GM12878 (cell line): ENCODE results near the gene TLE2. TPM values are rescaled to one million over a fixed set of nuclear protein-coding genes. Genes with fewer than 3 reads are reported as not detected.

Experiments used
- BACH1 ChIP-seq: fragments of 450-650 bp; IDR thresholded peaks from 2 replicates; pipeline ENCODE4 v1.6.1; 2017; ENCODE audit warnings: mild to moderate bottlenecking, borderline replicate concordance
- BHLHE40 ChIP-seq, 2 experiments: fragments of 450-650 bp in 1 of 2; IDR thresholded peaks; 2 replicates each; pipeline ENCODE4 v1.6.1; 2011 to 2017; ENCODE audit warnings: low read depth in 2 of 2, borderline replicate concordance in 1 of 2, improper control_type of control experiment in 1 of 2, low read length in 1 of 2, mild to moderate bottlenecking in 1 of 2
- CHD2 ChIP-seq: IDR thresholded peaks from 2 replicates; pipeline ENCODE4 v1.6.1; 2011; ENCODE audit warnings: low read depth, low read length, improper control_type of control experiment, borderline replicate concordance
- EP300 ChIP-seq, 2 experiments: fragments of 150-350 bp in 1 of 2; IDR thresholded peaks; 2 replicates each; pipeline ENCODE4 v1.6.1; 2011 to 2012; ENCODE audit warnings: low read depth in 2 of 2, low read length in 2 of 2, borderline replicate concordance in 1 of 2, improper control_type of control experiment in 1 of 2, inconsistent platforms in 1 of 2; ENCODE audit not compliant: control insufficient read depth in 1 of 2
- HSF1 ChIP-seq: fragments of 150-350 bp; IDR thresholded peaks from 2 replicates; pipeline ENCODE4 v1.6.1; 2014; ENCODE audit warnings: mild to moderate bottlenecking, low read depth, low read length
- IRF4 ChIP-seq: IDR thresholded peaks from 2 replicates; pipeline ENCODE4 v1.6.1; 2011; ENCODE audit warnings: low read depth, low read length
- NR2F1 ChIP-seq: fragments of 450-650 bp; conservative IDR thresholded peaks from 2 replicates; pipeline ENCODE4 v1.6.1; 2017; ENCODE audit warnings: mild to moderate bottlenecking
- PAX8 ChIP-seq: fragments of 450-650 bp; IDR thresholded peaks from 2 replicates; pipeline ENCODE4 v1.6.1; 2017; ENCODE audit warnings: mild to moderate bottlenecking, moderate library complexity
- POU2F2 ChIP-seq: IDR thresholded peaks from 3 replicates; pipeline ENCODE4 v1.6.1; 2011; ENCODE audit warnings: low read depth, mild to moderate bottlenecking, low read length, borderline replicate concordance
- RBBP5 ChIP-seq: fragments of 200-600 bp; sonication (generic); conservative IDR thresholded peaks from 2 replicates; pipeline ENCODE4 v1.6.1; 2016
- SP1 ChIP-seq: IDR thresholded peaks from one replicate; pipeline ENCODE4 v1.6.1; 2011; ENCODE audit warnings: low read depth, low read length
- TAF1 ChIP-seq: IDR thresholded peaks from 2 replicates; pipeline ENCODE4 v1.6.1; 2011; ENCODE audit warnings: mild to moderate bottlenecking, low read depth, low read length, borderline replicate concordance
- ZNF217 ChIP-seq: fragments of 450-650 bp; IDR thresholded peaks from 2 replicates; pipeline ENCODE4 v1.6.1; 2017; ENCODE audit warnings: antibody characterized with exemption, mild to moderate bottlenecking
- polyA plus RNA-seq, 11 experiments: library from polyadenylated mRNA; depleted of rRNA in 4 of 11; unstranded in 6 of 11; stranded (reverse) in 5 of 11; fragments of >200 nt; fragmentation: Nextera tagmentation in 4 of 11; fragmentation: Illumina TruSeq in 1 of 11; extraction: Ambion mirVana in 4 of 11; extraction: Trizol in 1 of 11; gene quantifications; 1 replicate in 1 of 11; 2 replicates in 10 of 11; pipeline versions ENCODE4 v1.2.1 to v1.2.3, GENCODE V29; 2011 to 2016; ENCODE audit warnings: inconsistent platforms in 2 of 11, missing spikeins in 2 of 11, low read depth in 1 of 11
- total RNA-seq, 4 experiments: library from RNA; depleted of rRNA in 3 of 4; stranded (reverse); fragments of >200 nt in 3 of 4; fragmentation: Illumina TruSeq in 1 of 4; extraction: Trizol in 1 of 4; gene quantifications; 2 replicates each; pipeline versions ENCODE4 v1.2.1 to v1.2.3, GENCODE V29; 2013 to 2021
- TF ChIP-seq, protein P1 (sequence below): fragments of 450-650 bp; IDR thresholded peaks from 2 replicates; pipeline ENCODE4 v1.6.1; 2018; ENCODE audit warnings: borderline replicate concordance, mild to moderate bottlenecking; ENCODE audit not compliant: partially characterized antibody
- TF ChIP-seq, protein P2 (sequence below): fragments of 450-650 bp; formaldehyde crosslinking; IDR thresholded peaks from 2 replicates; pipeline ENCODE4 v1.4.0; 2020; ENCODE audit warnings: mild to moderate bottlenecking, moderate library complexity
- TF ChIP-seq, protein P3 (sequence below): fragments of 450-650 bp; formaldehyde crosslinking; IDR thresholded peaks from 2 replicates; pipeline ENCODE4 v1.4.0; 2022; ENCODE audit warnings: mild to moderate bottlenecking, moderate library complexity
- TF ChIP-seq, protein P4 (sequence below): fragments of 450-650 bp; IDR thresholded peaks from 2 replicates; pipeline ENCODE4 v1.6.1; 2016; ENCODE audit warnings: mild to moderate bottlenecking

Gene TLE2
- total and polyA plus RNA-seq, 10 of the 15 experiments (the other 5 are each of a cell fraction or from before 2014, with no cell fraction given): 0.05 to 0.21 (median 0.11) TPM; not detected in 5

DNA sequence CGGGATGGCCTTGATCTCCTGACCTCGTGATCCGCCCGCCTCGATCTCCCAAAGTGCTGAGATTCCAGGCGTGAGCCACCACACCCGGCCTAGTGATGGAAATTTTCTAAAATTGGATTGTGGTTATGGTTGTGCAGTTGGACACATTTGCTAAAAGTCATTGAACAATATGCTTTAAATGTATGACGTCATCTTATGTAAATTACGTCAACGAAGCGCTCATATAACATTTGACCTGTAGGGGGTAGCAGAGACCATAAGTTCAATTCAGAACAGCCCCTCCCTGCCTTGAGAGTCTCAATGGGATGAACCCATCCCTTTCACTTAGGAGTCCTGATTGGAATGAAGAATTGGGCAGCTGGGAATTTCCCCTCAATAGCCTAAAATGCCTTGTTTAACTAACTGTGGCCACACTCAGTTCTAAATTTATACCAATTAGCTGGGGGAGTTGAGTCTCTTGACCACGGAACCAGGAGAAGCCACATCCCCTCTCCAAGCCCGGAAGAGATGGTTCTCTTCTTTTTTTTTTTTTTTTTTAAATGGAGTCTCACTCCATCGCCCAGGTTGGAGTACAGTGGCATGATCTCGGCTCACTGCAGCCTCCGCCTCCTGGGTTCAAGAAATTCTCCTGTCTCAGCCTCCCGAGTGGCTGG is 66.9 kb downstream of the TLE2 start (continued):
- TF ChIP-seq, protein P1, sequence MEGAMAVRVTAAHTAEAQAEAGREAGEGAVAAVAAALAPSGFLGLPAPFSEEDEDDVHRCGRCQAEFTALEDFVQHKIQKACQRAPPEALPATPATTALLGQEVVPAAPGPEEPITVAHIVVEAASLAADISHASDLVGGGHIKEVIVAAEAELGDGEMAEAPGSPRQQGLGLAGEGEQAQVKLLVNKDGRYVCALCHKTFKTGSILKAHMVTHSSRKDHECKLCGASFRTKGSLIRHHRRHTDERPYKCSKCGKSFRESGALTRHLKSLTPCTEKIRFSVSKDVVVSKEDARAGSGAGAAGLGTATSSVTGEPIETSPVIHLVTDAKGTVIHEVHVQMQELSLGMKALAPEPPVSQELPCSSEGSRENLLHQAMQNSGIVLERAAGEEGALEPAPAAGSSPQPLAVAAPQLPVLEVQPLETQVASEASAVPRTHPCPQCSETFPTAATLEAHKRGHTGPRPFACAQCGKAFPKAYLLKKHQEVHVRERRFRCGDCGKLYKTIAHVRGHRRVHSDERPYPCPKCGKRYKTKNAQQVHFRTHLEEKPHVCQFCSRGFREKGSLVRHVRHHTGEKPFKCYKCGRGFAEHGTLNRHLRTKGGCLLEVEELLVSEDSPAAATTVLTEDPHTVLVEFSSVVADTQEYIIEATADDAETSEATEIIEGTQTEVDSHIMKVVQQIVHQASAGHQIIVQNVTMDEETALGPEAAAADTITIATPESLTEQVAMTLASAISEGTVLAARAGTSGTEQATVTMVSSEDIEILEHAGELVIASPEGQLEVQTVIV: no peak
- TF ChIP-seq TAF1: no peak
- TF ChIP-seq CHD2: no peak
- 0 out of 2 replicates have a peak, but pooled peaks have one; percentile 33 for TF ChIP-seq BACH1
- TF ChIP-seq SP1: no peak
- no peak for TF ChIP-seq ZNF217
- TF ChIP-seq, protein P2, sequence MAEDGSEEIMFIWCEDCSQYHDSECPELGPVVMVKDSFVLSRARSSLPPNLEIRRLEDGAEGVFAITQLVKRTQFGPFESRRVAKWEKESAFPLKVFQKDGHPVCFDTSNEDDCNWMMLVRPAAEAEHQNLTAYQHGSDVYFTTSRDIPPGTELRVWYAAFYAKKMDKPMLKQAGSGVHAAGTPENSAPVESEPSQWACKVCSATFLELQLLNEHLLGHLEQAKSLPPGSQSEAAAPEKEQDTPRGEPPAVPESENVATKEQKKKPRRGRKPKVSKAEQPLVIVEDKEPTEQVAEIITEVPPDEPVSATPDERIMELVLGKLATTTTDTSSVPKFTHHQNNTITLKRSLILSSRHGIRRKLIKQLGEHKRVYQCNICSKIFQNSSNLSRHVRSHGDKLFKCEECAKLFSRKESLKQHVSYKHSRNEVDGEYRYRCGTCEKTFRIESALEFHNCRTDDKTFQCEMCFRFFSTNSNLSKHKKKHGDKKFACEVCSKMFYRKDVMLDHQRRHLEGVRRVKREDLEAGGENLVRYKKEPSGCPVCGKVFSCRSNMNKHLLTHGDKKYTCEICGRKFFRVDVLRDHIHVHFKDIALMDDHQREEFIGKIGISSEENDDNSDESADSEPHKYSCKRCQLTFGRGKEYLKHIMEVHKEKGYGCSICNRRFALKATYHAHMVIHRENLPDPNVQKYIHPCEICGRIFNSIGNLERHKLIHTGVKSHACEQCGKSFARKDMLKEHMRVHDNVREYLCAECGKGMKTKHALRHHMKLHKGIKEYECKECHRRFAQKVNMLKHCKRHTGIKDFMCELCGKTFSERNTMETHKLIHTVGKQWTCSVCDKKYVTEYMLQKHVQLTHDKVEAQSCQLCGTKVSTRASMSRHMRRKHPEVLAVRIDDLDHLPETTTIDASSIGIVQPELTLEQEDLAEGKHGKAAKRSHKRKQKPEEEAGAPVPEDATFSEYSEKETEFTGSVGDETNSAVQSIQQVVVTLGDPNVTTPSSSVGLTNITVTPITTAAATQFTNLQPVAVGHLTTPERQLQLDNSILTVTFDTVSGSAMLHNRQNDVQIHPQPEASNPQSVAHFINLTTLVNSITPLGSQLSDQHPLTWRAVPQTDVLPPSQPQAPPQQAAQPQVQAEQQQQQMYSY: peak; percentile 90
- TF ChIP-seq, protein P3, sequence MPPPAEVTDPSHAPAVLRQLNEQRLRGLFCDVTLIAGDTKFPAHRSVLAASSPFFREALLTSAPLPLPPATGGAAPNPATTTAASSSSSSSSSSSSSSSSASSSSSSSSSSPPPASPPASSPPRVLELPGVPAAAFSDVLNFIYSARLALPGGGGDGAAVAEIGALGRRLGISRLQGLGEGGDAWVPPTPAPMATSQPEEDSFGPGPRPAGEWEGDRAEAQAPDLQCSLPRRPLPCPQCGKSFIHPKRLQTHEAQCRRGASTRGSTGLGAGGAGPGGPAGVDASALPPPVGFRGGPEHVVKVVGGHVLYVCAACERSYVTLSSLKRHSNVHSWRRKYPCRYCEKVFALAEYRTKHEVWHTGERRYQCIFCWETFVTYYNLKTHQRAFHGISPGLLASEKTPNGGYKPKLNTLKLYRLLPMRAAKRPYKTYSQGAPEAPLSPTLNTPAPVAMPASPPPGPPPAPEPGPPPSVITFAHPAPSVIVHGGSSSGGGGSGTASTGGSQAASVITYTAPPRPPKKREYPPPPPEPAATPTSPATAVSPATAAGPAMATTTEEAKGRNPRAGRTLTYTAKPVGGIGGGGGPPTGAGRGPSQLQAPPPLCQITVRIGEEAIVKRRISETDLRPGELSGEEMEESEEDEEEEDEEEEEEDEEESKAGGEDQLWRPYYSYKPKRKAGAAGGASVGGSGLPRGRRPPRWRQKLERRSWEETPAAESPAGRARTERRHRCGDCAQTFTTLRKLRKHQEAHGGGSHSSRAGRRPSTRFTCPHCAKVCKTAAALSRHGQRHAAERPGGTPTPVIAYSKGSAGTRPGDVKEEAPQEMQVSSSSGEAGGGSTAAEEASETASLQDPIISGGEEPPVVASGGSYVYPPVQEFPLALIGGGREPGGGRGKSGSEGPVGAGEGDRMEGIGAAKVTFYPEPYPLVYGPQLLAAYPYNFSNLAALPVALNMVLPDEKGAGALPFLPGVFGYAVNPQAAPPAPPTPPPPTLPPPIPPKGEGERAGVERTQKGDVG (CRISPR knock-in tag): peak; percentile 93
- no peak for TF ChIP-seq RBBP5
- TF ChIP-seq, protein P4, sequence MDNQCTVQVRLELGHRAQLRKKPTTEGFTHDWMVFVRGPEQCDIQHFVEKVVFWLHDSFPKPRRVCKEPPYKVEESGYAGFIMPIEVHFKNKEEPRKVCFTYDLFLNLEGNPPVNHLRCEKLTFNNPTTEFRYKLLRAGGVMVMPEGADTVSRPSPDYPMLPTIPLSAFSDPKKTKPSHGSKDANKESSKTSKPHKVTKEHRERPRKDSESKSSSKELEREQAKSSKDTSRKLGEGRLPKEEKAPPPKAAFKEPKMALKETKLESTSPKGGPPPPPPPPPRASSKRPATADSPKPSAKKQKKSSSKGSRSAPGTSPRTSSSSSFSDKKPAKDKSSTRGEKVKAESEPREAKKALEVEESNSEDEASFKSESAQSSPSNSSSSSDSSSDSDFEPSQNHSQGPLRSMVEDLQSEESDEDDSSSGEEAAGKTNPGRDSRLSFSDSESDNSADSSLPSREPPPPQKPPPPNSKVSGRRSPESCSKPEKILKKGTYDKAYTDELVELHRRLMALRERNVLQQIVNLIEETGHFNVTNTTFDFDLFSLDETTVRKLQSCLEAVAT: no peak
- no peak for TF ChIP-seq HSF1
- TF ChIP-seq PAX8: no peak
- no peak for TF ChIP-seq IRF4
- TF ChIP-seq NR2F1: peak; percentile 45; the same call in 1 of the 2 replicates
- TF ChIP-seq BHLHE40 (IDR thresholded peaks at IDR 0.05; ENCODE audit: borderline replicate concordance in 1 of 2, low read depth in 2 of 2, low read length in 1 of 2): no peak; a peak in 1 of 4 replicates
- peak; percentile 44; the same call in 1 of the 3 replicates for TF ChIP-seq POU2F2
- no peak for TF ChIP-seq EP300 (IDR thresholded peaks at IDR 0.05; ENCODE audit: borderline replicate concordance in 1 of 2, control insufficient read depth in 1 of 2, low read depth in 2 of 2, low read length in 2 of 2)
